ENCODE measurements around the gene SYNPR.

Gene SYNPR

GRCh38 chr3:63538919-63539318 is 260.8 kb downstream of the SYNPR start:
- no peak for FAIRE-seq
- no peak for TF ChIP-seq POLR2A (IDR thresholded peaks at IDR 0.05; ENCODE audit: low read depth, low read length)
- DNase-seq (ENCODE audit: insufficient read length, low spot score), result no peak

GRCh38 chr3:63555767-63556166 is 277.7 kb downstream of the SYNPR start:
- FAIRE-seq, result no peak
- TF ChIP-seq POLR2A (IDR thresholded peaks at IDR 0.05; ENCODE audit: low read depth, low read length), result no peak
- DNase-seq (ENCODE audit: insufficient read length, low spot score), result no peak

- TF ChIP-seq POLR2A (IDR thresholded peaks at IDR 0.05; ENCODE audit: low read depth, low read length), result no peak
- DNase-seq (ENCODE audit: insufficient read length, low spot score) (no peak), FAIRE-seq (no peak)
Observed at GRCh38 chr3:63556401-63556800, 278.3 kb downstream of the SYNPR start.

GRCh38 chr3:63557912-63558311 is 279.8 kb downstream of the SYNPR start:
- no peak for FAIRE-seq
- no peak for TF ChIP-seq POLR2A (IDR thresholded peaks at IDR 0.05; ENCODE audit: low read depth, low read length)
- DNase-seq (ENCODE audit: insufficient read length, low spot score), result no peak

- DNase-seq (ENCODE audit: insufficient read length, low spot score), result no peak
- no peak for FAIRE-seq
- no peak for TF ChIP-seq POLR2A (IDR thresholded peaks at IDR 0.05; ENCODE audit: low read depth, low read length)
Observed at GRCh38 chr3:63559884-63560283, 281.8 kb downstream of the SYNPR start.

- FAIRE-seq (no peak), DNase-seq (ENCODE audit: insufficient read length, low spot score) (no peak)
- TF ChIP-seq POLR2A (IDR thresholded peaks at IDR 0.05; ENCODE audit: low read depth, low read length), result no peak
Observed at GRCh38 chr3:63561879-63562278, 283.8 kb downstream of the SYNPR start.

GRCh38 chr3:63562323-63562722 is 284.2 kb downstream of the SYNPR start:
- no peak for TF ChIP-seq POLR2A (IDR thresholded peaks at IDR 0.05; ENCODE audit: low read depth, low read length)
- no peak for FAIRE-seq

GRCh38 chr3:63563572-63563971 is 285.5 kb downstream of the SYNPR start:
- TF ChIP-seq POLR2A (IDR thresholded peaks at IDR 0.05; ENCODE audit: low read depth, low read length), result no peak
- DNase-seq (ENCODE audit: insufficient read length, low spot score) (no peak), FAIRE-seq (no peak)

More at GRCh38 chr3:63562323-63562722, 284.2 kb downstream of the SYNPR start:
- DNase-seq (ENCODE audit: insufficient read length, low spot score), result no peak

- TF ChIP-seq POLR2A (IDR thresholded peaks at IDR 0.05; ENCODE audit: low read depth, low read length), result no peak
- FAIRE-seq (no peak), DNase-seq (ENCODE audit: insufficient read length, low spot score) (no peak)
Observed at GRCh38 chr3:63565220-63565619, 287.1 kb downstream of the SYNPR start.

GRCh38 chr3:63571682-63572081 is 293.6 kb downstream of the SYNPR start:
- TF ChIP-seq POLR2A (IDR thresholded peaks at IDR 0.05; ENCODE audit: low read depth, low read length), result no peak
- FAIRE-seq (no peak), DNase-seq (ENCODE audit: insufficient read length, low spot score) (no peak)

GRCh38 chr3:63576846-63577245 is 298.7 kb downstream of the SYNPR start:
- FAIRE-seq, result no peak
- no peak for TF ChIP-seq POLR2A (IDR thresholded peaks at IDR 0.05; ENCODE audit: low read depth, low read length)
- no peak for DNase-seq (ENCODE audit: insufficient read length, low spot score)

GRCh38 chr3:63578858-63579257 is 300.8 kb downstream of the SYNPR start:
- no peak for DNase-seq (ENCODE audit: insufficient read length, low spot score)
- no peak for TF ChIP-seq POLR2A (IDR thresholded peaks at IDR 0.05; ENCODE audit: low read depth, low read length)
- FAIRE-seq, result no peak

GRCh38 chr3:63580151-63580550 is 302.0 kb downstream of the SYNPR start:
- TF ChIP-seq POLR2A (IDR thresholded peaks at IDR 0.05; ENCODE audit: low read depth, low read length), result no peak
- DNase-seq (ENCODE audit: insufficient read length, low spot score) (no peak), FAIRE-seq (no peak)

- DNase-seq (ENCODE audit: insufficient read length, low spot score) (no peak), FAIRE-seq (no peak)
- no peak for TF ChIP-seq POLR2A (IDR thresholded peaks at IDR 0.05; ENCODE audit: low read depth, low read length)
Observed at GRCh38 chr3:63582943-63583500, 304.9 kb downstream of the SYNPR start.

- TF ChIP-seq POLR2A (IDR thresholded peaks at IDR 0.05; ENCODE audit: low read depth, low read length), result no peak
- FAIRE-seq (no peak), DNase-seq (ENCODE audit: insufficient read length, low spot score) (no peak)
Observed at GRCh38 chr3:63584681-63585080, 306.6 kb downstream of the SYNPR start.

- DNase-seq (ENCODE audit: insufficient read length, low spot score) (no peak), FAIRE-seq (no peak)
- TF ChIP-seq POLR2A (IDR thresholded peaks at IDR 0.05; ENCODE audit: low read depth, low read length), result no peak
Observed at GRCh38 chr3:63585927-63586326, 307.8 kb downstream of the SYNPR start.

All from H54 (cell line).